WTC11 (cell line): Measurements from ENCODE around the gene ARF6. TPM values are rescaled to one million over a fixed set of nuclear protein-coding genes. Genes with fewer than 3 reads are reported as not detected.

ENCODE experiments used
- ATAC-seq: fragments of 200-7000 bp; cut with Tn5 transposase; 2 replicates; pipeline ENCODE4 v1.10.0; 2021; ENCODE audit warnings: mild to moderate bottlenecking, moderate library complexity
- CTCF ChIA-PET: fragments of 300-600 bp; sonication (Branson Sonifier 250); formaldehyde crosslinking; loops from one replicate; lab custom pipeline; 2021; ENCODE audit warnings: antibody characterized with exemption; lab: Charles Lee
- POLR2A ChIA-PET: fragments of 350-600 bp; sonication (Branson Sonifier 250); formaldehyde crosslinking; loops from one replicate; lab custom pipeline; 2021; ENCODE audit warnings: antibody characterized with exemption; lab: Charles Lee
- DNase-seq: peaks from one replicate; pipeline ENCODE4 v3.0.0; 2021; ENCODE audit warnings: low spot score
- H3K27ac Mint-ChIP-seq: 2 replicates; pipeline ENCODE4 v1.8.0; 2021; ENCODE audit warnings: mixed read lengths
- H3K27me3 Mint-ChIP-seq: 2 replicates; pipeline ENCODE4 v1.8.0; 2021; ENCODE audit warnings: low read depth, mild to moderate bottlenecking, moderate library complexity, mixed read lengths
- H3K36me3 Mint-ChIP-seq: 2 replicates; pipeline ENCODE4 v1.8.0; 2021; ENCODE audit warnings: mixed read lengths
- H3K4me1 Mint-ChIP-seq: 2 replicates; pipeline ENCODE4 v1.8.0; 2022; ENCODE audit warnings: mixed read lengths
- H3K4me3 Mint-ChIP-seq: 2 replicates; pipeline ENCODE4 v1.8.0; 2021; ENCODE audit warnings: mild to moderate bottlenecking, moderate library complexity, mixed read lengths
- H3K9me3 Mint-ChIP-seq: 2 replicates; pipeline ENCODE4 v1.8.0; 2021; ENCODE audit warnings: mixed read lengths
- ATF1 ChIP-seq: sonication (generic); formaldehyde crosslinking; IDR thresholded peaks from 2 replicates; pipeline ENCODE4 v1.8.1; 2023; ENCODE audit warnings: mild to moderate bottlenecking, moderate library complexity, missing genetic modification reagents
- FOXJ3 ChIP-seq: sonication (generic); formaldehyde crosslinking; IDR thresholded peaks from 2 replicates; pipeline ENCODE4 v1.9.0; 2021; ENCODE audit warnings: missing genetic modification reagents, mild to moderate bottlenecking, borderline replicate concordance
- GRHL2 ChIP-seq: fragments of 250-450 bp; sonication (Bioruptor Pico); IDR thresholded peaks from 2 replicates; pipeline ENCODE4 v1.8.0; 2022; ENCODE audit warnings: mild to moderate bottlenecking, moderate library complexity; ENCODE audit not compliant: insufficient replicate concordance, severe bottlenecking
- KAT7 ChIP-seq: sonication (generic); formaldehyde crosslinking; IDR thresholded peaks from 2 replicates; pipeline ENCODE4 v1.8.1; 2023; ENCODE audit warnings: missing genetic modification reagents, mild to moderate bottlenecking, borderline replicate concordance
- NFATC4 ChIP-seq: fragments of 250-450 bp; sonication (Bioruptor Pico); IDR thresholded peaks from 2 replicates; pipeline ENCODE4 v1.9.0; 2021; ENCODE audit warnings: mild to moderate bottlenecking
- NFYB ChIP-seq: sonication (generic); formaldehyde crosslinking; conservative IDR thresholded peaks from 2 replicates; pipeline ENCODE4 v1.8.0; 2022; ENCODE audit warnings: low read depth, missing genetic modification reagents
- OVOL2 ChIP-seq: fragments of 250-450 bp; sonication (Bioruptor Pico); IDR thresholded peaks from 2 replicates; pipeline ENCODE4 v1.9.0; 2021; ENCODE audit warnings: mild to moderate bottlenecking, borderline replicate concordance
- TEAD4 ChIP-seq: sonication (generic); formaldehyde crosslinking; IDR thresholded peaks from 2 replicates; pipeline ENCODE4 v1.8.0; 2022; ENCODE audit warnings: mild to moderate bottlenecking, missing genetic modification reagents
- TP53 ChIP-seq: sonication (generic); formaldehyde crosslinking; IDR thresholded peaks from 2 replicates; pipeline ENCODE4 v1.8.1; 2023; ENCODE audit warnings: mild to moderate bottlenecking, missing genetic modification reagents
- ZBTB21 ChIP-seq: sonication (generic); formaldehyde crosslinking; IDR thresholded peaks from 2 replicates; pipeline ENCODE4 v1.8.1; 2023; ENCODE audit warnings: mild to moderate bottlenecking, missing genetic modification reagents, borderline replicate concordance
- ZNF317 ChIP-seq: sonication (generic); formaldehyde crosslinking; IDR thresholded peaks from 2 replicates; pipeline ENCODE4 v1.8.1; 2023; ENCODE audit warnings: low read depth, mild to moderate bottlenecking, moderate library complexity, missing genetic modification reagents, borderline replicate concordance
- total RNA-seq: library from RNA; stranded (reverse); gene quantifications from 3 replicates; pipeline ENCODE4 v1.2.3, GENCODE V29; 2021
- TF ChIP-seq, protein P1 (sequence below): sonication (generic); formaldehyde crosslinking; IDR thresholded peaks from 2 replicates; pipeline ENCODE4 v1.8.1; 2023; ENCODE audit warnings: mild to moderate bottlenecking, missing genetic modification reagents
- TF ChIP-seq, protein P2 (sequence below): sonication (generic); formaldehyde crosslinking; IDR thresholded peaks from 2 replicates; pipeline ENCODE4 v1.8.0; 2023; ENCODE audit warnings: mild to moderate bottlenecking, missing genetic modification reagents
- TF ChIP-seq, protein P3 (sequence below): sonication (generic); formaldehyde crosslinking; conservative IDR thresholded peaks from 2 replicates; pipeline ENCODE4 v1.8.1; 2023; ENCODE audit warnings: mild to moderate bottlenecking, low read depth, missing genetic modification reagents, moderate library complexity
- TF ChIP-seq, protein P4 (sequence below): sonication (generic); formaldehyde crosslinking; IDR thresholded peaks from 2 replicates; pipeline ENCODE4 v1.8.1; 2023; ENCODE audit warnings: mild to moderate bottlenecking, missing genetic modification reagents

The ARF6 gene
- total RNA-seq, 1 experiment from 2014 or later = 55.9 TPM

DNA sequence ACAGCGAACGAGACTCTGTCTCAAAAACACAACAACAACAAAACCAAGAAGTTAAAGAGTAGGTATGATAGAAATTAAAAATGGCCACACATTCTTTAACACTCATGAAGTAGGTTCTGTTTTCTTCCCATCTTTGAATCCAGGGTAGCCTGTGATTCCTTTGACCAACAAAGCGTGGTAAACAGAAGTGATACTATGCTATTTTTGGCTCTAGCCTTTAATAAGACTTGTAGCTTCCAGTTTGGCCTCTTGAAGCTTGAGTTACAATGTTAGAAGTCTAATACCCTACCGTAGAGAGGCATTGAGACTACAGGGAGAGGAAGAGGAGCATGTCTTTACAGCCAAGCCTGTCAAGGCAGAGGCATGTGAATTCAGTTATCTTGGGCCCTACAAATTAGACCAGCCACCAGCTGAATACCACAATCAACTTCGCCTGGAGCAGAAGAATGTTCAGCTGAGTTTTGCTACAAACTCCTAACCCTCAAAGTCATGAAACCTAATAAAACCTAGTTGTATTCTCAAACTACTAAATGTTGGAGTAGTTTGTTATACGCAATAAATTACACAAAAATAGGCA is 35.4 kb upstream of the ARF6 start:
- no peaks in the 10 kb centered on the region for H3K36me3 Mint-ChIP-seq
- H3K27me3 Mint-ChIP-seq = 0 out of 2 replicates have a peak, but pooled peaks cover under 1% of the 10 kb centered on the region
- peak overlapping the region; percentile 63; the same call in 1 of the 2 replicates for H3K27ac Mint-ChIP-seq
- ATAC-seq = no peak
- no peaks in the 10 kb centered on the region for H3K9me3 Mint-ChIP-seq
- TF ChIP-seq KAT7 (CRISPR knock-in tag) (no peak), NFYB (CRISPR knock-in tag) (no peak), GRHL2 (no peak), ATF1 (CRISPR knock-in tag) (no peak), ZNF317 (CRISPR knock-in tag) (no peak)
- TF ChIP-seq, protein P1, sequence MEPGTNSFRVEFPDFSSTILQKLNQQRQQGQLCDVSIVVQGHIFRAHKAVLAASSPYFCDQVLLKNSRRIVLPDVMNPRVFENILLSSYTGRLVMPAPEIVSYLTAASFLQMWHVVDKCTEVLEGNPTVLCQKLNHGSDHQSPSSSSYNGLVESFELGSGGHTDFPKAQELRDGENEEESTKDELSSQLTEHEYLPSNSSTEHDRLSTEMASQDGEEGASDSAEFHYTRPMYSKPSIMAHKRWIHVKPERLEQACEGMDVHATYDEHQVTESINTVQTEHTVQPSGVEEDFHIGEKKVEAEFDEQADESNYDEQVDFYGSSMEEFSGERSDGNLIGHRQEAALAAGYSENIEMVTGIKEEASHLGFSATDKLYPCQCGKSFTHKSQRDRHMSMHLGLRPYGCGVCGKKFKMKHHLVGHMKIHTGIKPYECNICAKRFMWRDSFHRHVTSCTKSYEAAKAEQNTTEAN (CRISPR knock-in tag) = no peak
- TF ChIP-seq, protein P2, sequence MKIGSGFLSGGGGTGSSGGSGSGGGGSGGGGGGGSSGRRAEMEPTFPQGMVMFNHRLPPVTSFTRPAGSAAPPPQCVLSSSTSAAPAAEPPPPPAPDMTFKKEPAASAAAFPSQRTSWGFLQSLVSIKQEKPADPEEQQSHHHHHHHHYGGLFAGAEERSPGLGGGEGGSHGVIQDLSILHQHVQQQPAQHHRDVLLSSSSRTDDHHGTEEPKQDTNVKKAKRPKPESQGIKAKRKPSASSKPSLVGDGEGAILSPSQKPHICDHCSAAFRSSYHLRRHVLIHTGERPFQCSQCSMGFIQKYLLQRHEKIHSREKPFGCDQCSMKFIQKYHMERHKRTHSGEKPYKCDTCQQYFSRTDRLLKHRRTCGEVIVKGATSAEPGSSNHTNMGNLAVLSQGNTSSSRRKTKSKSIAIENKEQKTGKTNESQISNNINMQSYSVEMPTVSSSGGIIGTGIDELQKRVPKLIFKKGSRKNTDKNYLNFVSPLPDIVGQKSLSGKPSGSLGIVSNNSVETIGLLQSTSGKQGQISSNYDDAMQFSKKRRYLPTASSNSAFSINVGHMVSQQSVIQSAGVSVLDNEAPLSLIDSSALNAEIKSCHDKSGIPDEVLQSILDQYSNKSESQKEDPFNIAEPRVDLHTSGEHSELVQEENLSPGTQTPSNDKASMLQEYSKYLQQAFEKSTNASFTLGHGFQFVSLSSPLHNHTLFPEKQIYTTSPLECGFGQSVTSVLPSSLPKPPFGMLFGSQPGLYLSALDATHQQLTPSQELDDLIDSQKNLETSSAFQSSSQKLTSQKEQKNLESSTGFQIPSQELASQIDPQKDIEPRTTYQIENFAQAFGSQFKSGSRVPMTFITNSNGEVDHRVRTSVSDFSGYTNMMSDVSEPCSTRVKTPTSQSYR (CRISPR knock-in tag) = no peak
- TF ChIP-seq, protein P3, sequence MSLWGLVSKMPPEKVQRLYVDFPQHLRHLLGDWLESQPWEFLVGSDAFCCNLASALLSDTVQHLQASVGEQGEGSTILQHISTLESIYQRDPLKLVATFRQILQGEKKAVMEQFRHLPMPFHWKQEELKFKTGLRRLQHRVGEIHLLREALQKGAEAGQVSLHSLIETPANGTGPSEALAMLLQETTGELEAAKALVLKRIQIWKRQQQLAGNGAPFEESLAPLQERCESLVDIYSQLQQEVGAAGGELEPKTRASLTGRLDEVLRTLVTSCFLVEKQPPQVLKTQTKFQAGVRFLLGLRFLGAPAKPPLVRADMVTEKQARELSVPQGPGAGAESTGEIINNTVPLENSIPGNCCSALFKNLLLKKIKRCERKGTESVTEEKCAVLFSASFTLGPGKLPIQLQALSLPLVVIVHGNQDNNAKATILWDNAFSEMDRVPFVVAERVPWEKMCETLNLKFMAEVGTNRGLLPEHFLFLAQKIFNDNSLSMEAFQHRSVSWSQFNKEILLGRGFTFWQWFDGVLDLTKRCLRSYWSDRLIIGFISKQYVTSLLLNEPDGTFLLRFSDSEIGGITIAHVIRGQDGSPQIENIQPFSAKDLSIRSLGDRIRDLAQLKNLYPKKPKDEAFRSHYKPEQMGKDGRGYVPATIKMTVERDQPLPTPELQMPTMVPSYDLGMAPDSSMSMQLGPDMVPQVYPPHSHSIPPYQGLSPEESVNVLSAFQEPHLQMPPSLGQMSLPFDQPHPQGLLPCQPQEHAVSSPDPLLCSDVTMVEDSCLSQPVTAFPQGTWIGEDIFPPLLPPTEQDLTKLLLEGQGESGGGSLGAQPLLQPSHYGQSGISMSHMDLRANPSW (CRISPR knock-in tag) = no peak
- ChIA-PET POLR2A (no interaction called here), CTCF (no interaction called here)
- peaks cover 12% of the 10 kb centered on the region for H3K4me1 Mint-ChIP-seq
- DNase-seq = no peak
- no peak overlapping the region for H3K4me3 Mint-ChIP-seq

DNA sequence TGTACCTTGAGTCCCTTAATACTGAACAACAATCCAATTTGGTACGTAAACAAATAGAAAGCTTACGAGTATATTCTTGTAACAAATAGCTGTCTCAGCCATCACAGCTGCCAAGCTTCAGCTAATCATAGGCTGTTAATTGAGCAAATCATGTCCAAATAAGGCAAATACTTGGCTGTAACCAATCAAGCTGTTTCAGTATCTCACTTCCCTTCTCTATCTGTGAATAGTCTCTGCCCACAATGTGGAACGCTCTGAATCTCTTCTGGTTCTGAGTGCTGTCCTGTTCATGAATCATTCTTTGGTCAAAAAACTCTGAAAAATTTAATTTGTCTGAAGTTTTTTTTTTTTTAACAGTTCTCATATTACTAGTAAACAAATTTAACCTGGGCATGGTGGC is 34.5 kb upstream of the ARF6 start:
- ChIA-PET CTCF (interaction anchor here (0.7 kb wide), 2 partner anchors 13 to 773 kb away, joined by 4 to 6 read pairs; no protein-coding TSS in a partner anchor), POLR2A (no interaction called here)
- Mint-ChIP-seq H3K27me3 (peaks cover 3% of the 10 kb centered on the region; the same call in 1 of the 2 replicates), H3K4me3 (no peak overlapping the region), H3K9me3 (no peaks in the 10 kb centered on the region), H3K36me3 (no peaks in the 10 kb centered on the region), H3K4me1 (peaks cover 12% of the 10 kb centered on the region), H3K27ac (no peak overlapping the region)
- TF ChIP-seq GRHL2 (no peak), ZBTB21 (CRISPR knock-in tag) (no peak), FOXJ3 (CRISPR knock-in tag) (no peak), KAT7 (CRISPR knock-in tag) (no peak), NFATC4 (CRISPR knock-in tag) (no peak), TP53 (CRISPR knock-in tag) (no peak), OVOL2 (CRISPR knock-in tag) (no peak), TEAD4 (no peak)
- TF ChIP-seq, protein P4, sequence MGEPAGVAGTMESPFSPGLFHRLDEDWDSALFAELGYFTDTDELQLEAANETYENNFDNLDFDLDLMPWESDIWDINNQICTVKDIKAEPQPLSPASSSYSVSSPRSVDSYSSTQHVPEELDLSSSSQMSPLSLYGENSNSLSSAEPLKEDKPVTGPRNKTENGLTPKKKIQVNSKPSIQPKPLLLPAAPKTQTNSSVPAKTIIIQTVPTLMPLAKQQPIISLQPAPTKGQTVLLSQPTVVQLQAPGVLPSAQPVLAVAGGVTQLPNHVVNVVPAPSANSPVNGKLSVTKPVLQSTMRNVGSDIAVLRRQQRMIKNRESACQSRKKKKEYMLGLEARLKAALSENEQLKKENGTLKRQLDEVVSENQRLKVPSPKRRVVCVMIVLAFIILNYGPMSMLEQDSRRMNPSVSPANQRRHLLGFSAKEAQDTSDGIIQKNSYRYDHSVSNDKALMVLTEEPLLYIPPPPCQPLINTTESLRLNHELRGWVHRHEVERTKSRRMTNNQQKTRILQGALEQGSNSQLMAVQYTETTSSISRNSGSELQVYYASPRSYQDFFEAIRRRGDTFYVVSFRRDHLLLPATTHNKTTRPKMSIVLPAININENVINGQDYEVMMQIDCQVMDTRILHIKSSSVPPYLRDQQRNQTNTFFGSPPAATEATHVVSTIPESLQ = no peak
- DNase-seq (no peak), ATAC-seq (no peak)
